Measurements from ENCODE around the gene REX1BD.

The REX1BD gene

GRCh38 chr19:18616023-18616422 lies 27.4 kb downstream of the REX1BD start:
- DNase-seq: no peak

GRCh38 chr19:18617562-18617961 lies 29.0 kb downstream of the REX1BD start:
- no peak for DNase-seq

- DNase-seq: no peak
These were observed 29.6 kb downstream of the REX1BD start for GRCh38 chr19:18618236-18618635.

- no peak for DNase-seq
These were observed 31.7 kb downstream of the REX1BD start for GRCh38 chr19:18620311-18620710.

- DNase-seq: no peak
These were observed 32.3 kb downstream of the REX1BD start for GRCh38 chr19:18620902-18621301.

- no peak for DNase-seq
These were observed 38.3 kb downstream of the REX1BD start for GRCh38 chr19:18626906-18627305.

GRCh38 chr19:18629166-18630088 lies 40.8 kb downstream of the REX1BD start:
- no peak for DNase-seq

- DNase-seq: no peak
These were observed 44.7 kb downstream of the REX1BD start for GRCh38 chr19:18633321-18633720.

- DNase-seq: no peak
These were observed 46.2 kb downstream of the REX1BD start for GRCh38 chr19:18634612-18635297.

- no peak for DNase-seq
These were observed 47.2 kb downstream of the REX1BD start for GRCh38 chr19:18635831-18636182.

GRCh38 chr19:18636183-18636968 lies 47.8 kb downstream of the REX1BD start:
- DNase-seq: peak; percentile 99 to 100 (median 99)

- no peak for DNase-seq
These were observed 48.5 kb downstream of the REX1BD start, which contains the start of gene KLHL26 for GRCh38 chr19:18636969-18637629. KLHL26 (plus strand) TSS chr19:18637028; CDS start chr19:18637055, 27 bp downstream.

GRCh38 chr19:18637673-18638630 lies 49.4 kb downstream of the REX1BD start:
- DNase-seq: peak in 2 of 4 experiments; percentile 37 to 46

GRCh38 chr19:18639706-18640243 lies 51.2 kb downstream of the REX1BD start:
- DNase-seq: no peak
